ENCODE results near the gene COL9A1.

DNA sequence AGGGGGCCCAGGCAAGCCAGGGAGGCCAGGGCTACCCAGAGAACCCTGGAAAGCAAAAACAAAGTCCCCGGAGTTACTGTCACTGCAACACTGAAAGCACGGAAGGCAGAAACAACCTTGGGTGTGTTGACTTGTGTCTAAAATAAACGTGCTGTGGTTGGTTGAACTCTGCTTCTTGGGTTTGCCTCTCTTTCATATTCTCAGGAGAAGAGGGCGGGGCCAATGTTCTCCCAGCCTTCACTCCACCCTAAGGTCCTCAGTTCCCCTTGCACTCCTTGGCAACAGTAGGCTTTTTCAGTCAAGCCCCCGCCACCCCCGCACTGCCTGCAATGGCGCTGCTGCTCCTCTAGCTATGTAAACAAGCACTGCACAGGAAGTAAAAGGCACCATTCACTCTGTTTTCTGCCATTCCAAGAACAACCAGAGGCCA lies 60.9 kb downstream of the COL9A1 start:
- TF ChIP-seq FOXM1 (IDR thresholded peaks at IDR 0.05; ENCODE audit: borderline replicate concordance) = no peak
- TF ChIP-seq NFRKB (IDR thresholded peaks at IDR 0.05) = no peak
- no peak for TF ChIP-seq BHLHE40 (IDR thresholded peaks at IDR 0.05; ENCODE audit: borderline replicate concordance)
- no peak for TF ChIP-seq CTBP1 (IDR thresholded peaks at IDR 0.05; ENCODE audit: borderline replicate concordance)
- TF ChIP-seq L3MBTL2 (conservative IDR thresholded peaks at IDR 0.05) = no peak
- TF ChIP-seq SP1 (IDR thresholded peaks at IDR 0.05) = no peak
- TF ChIP-seq ZNF384 (IDR thresholded peaks at IDR 0.05) = no peak
- no peak for TF ChIP-seq SUZ12 (IDR thresholded peaks at IDR 0.05)
- TF ChIP-seq LEF1 (IDR thresholded peaks at IDR 0.05; ENCODE audit: borderline replicate concordance) = no peak

Data from HEK293T (cell line).